HAP-1 (cell line): Measurements from ENCODE around the gene PIP4K2C.
"Not testable (repeated sequence)": the region's sequence is repeated elsewhere in the genome, so short reads cannot be mapped to it uniquely, and the experiment has no call there.

Experiments used
- DNase-seq, 2 experiments: peaks; one replicate each; pipeline ENCODE4 v3.0.0-alpha.2; 2016 to 2020; ENCODE audit warnings: low spot score in 2 of 2
- H3K27me3 ChIP-seq: fragments of 250-450 bp; sonication (Bioruptor Pico); 2 replicates; pipeline ENCODE4 v1.5.1; 2020; ENCODE audit warnings: low read depth, mild to moderate bottlenecking, moderate library complexity
- H3K36me3 ChIP-seq: fragments of 250-450 bp; sonication (Bioruptor Pico); replicated peaks from 2 replicates; pipeline ENCODE4 v1.5.1; 2020; ENCODE audit warnings: mild to moderate bottlenecking
- H3K4me1 ChIP-seq: fragments of 250-450 bp; sonication (Bioruptor Pico); 2 replicates; pipeline ENCODE4 v1.5.1; 2020; ENCODE audit warnings: mild to moderate bottlenecking
- H3K4me3 ChIP-seq: fragments of 250-450 bp; sonication (Bioruptor Pico); 2 replicates; pipeline ENCODE4 v1.5.1; 2020; ENCODE audit warnings: mild to moderate bottlenecking, moderate library complexity
- H3K9me3 ChIP-seq: fragments of 250-450 bp; sonication (Bioruptor Pico); 2 replicates; pipeline ENCODE4 v1.5.1; 2020; ENCODE audit warnings: mild to moderate bottlenecking, moderate library complexity
- in situ Hi-C: fragments of 300-500 bp; cut with MboI; formaldehyde crosslinking; loops from 3 replicates; pipeline ENCODE4 v1.14.3; 2020; ENCODE audit warnings: low sequenced_read_pairs, inconsistent platforms, mixed read lengths

Gene PIP4K2C

GRCh38 chr12:57584690-57585089, 6.3 kb upstream of the PIP4K2C start:
- H3K36me3 ChIP-seq: no peaks in the 10 kb centered on the region
- H3K4me3 ChIP-seq: no peak overlapping the region
- no peak for DNase-seq
- peaks cover 18% of the 10 kb centered on the region for H3K27me3 ChIP-seq
- in situ Hi-C loops: no loop called here
- no peaks in the 10 kb centered on the region for H3K4me1 ChIP-seq
- H3K9me3 ChIP-seq: no peaks in the 10 kb centered on the region

- peaks cover 18% of the 10 kb centered on the region for H3K27me3 ChIP-seq
- H3K4me3 ChIP-seq: no peak overlapping the region
- no peaks in the 10 kb centered on the region for H3K36me3 ChIP-seq
- in situ Hi-C loops: no loop called here
- no peaks in the 10 kb centered on the region for H3K9me3 ChIP-seq
- H3K4me1 ChIP-seq: no peaks in the 10 kb centered on the region
- DNase-seq: no peak
Observed at GRCh38 chr12:57585156-57585555, 5.8 kb upstream of the PIP4K2C start.

- DNase-seq: no peak
- in situ Hi-C loops: no loop called here
- Histone ChIP-seq H3K9me3 (peaks cover 4% of the 10 kb centered on the region; the same call in 1 of the 2 replicates), H3K27me3 (peaks cover 18% of the 10 kb centered on the region), H3K4me3 (no peak overlapping the region), H3K4me1 (peaks cover 6% of the 10 kb centered on the region), H3K36me3 (no peaks in the 10 kb centered on the region)
Observed at GRCh38 chr12:57586128-57586527, 4.9 kb upstream of the PIP4K2C start.

- no peak for DNase-seq
- H3K27me3 ChIP-seq: peaks cover 18% of the 10 kb centered on the region
- in situ Hi-C loops: no loop called here
- H3K36me3 ChIP-seq: no peaks in the 10 kb centered on the region
- H3K4me3 ChIP-seq: no peak overlapping the region
- peaks cover 4% of the 10 kb centered on the region; the same call in 1 of the 2 replicates for H3K9me3 ChIP-seq
- peaks cover 10% of the 10 kb centered on the region for H3K4me1 ChIP-seq
Observed at GRCh38 chr12:57586832-57587429, 4.1 kb upstream of the PIP4K2C start.

- H3K36me3 ChIP-seq, in situ Hi-C loops, H3K9me3 ChIP-seq, DNase-seq, H3K4me3 ChIP-seq: not testable (repeated sequence)
- Histone ChIP-seq H3K27me3 (peaks cover 17% of the 10 kb centered on the region), H3K4me1 (peaks cover 15% of the 10 kb centered on the region)
Observed at GRCh38 chr12:57588951-57589610, 1.9 kb upstream of the PIP4K2C start.

- in situ Hi-C loops: no loop called here
- Histone ChIP-seq H3K27me3 (peaks cover 7% of the 10 kb centered on the region), H3K9me3 (peaks cover 4% of the 10 kb centered on the region; the same call in 1 of the 2 replicates), H3K4me3 (peak overlapping the region; percentile 92), H3K36me3 (no peaks in the 10 kb centered on the region), H3K4me1 (peaks cover 15% of the 10 kb centered on the region)
- DNase-seq: no peak
Observed at GRCh38 chr12:57590479-57590863, 521 bp upstream of the PIP4K2C start.

- H3K27me3 ChIP-seq: peaks cover 2% of the 10 kb centered on the region; the same call in 1 of the 2 replicates
- peaks cover 15% of the 10 kb centered on the region for H3K4me1 ChIP-seq
- DNase-seq: no peak
- H3K36me3 ChIP-seq: no peaks in the 10 kb centered on the region
- peak overlapping the region; percentile 92 for H3K4me3 ChIP-seq
- in situ Hi-C loops: no loop called here
- peaks cover 4% of the 10 kb centered on the region; the same call in 1 of the 2 replicates for H3K9me3 ChIP-seq
Observed at GRCh38 chr12:57591782-57592325, 862 bp downstream of the PIP4K2C start.

- no peak overlapping the region; the same call in 1 of the 2 replicates for H3K4me3 ChIP-seq
Observed at GRCh38 chr12:57592551-57593165, 1.7 kb downstream of the PIP4K2C start.

GRCh38 chr12:57593187-57593586, 2.2 kb downstream of the PIP4K2C start:
- Histone ChIP-seq H3K27me3 (no peaks in the 10 kb centered on the region), H3K4me3 (no peak overlapping the region), H3K9me3 (peaks cover 4% of the 10 kb centered on the region; the same call in 1 of the 2 replicates), H3K4me1 (peaks cover 15% of the 10 kb centered on the region), H3K36me3 (no peaks in the 10 kb centered on the region; the same call in 1 of the 2 replicates)
- in situ Hi-C loops: no loop called here
- no peak for DNase-seq

More at GRCh38 chr12:57592551-57593165, 1.7 kb downstream of the PIP4K2C start:
- in situ Hi-C loops: no loop called here
- Histone ChIP-seq H3K27me3 (no peaks in the 10 kb centered on the region), H3K9me3 (peaks cover 4% of the 10 kb centered on the region; the same call in 1 of the 2 replicates), H3K4me1 (peaks cover 15% of the 10 kb centered on the region), H3K36me3 (no peaks in the 10 kb centered on the region; the same call in 1 of the 2 replicates)
- no peak for DNase-seq

GRCh38 chr12:57600395-57600794, 9.4 kb downstream of the PIP4K2C start:
- peaks cover 6% of the 10 kb centered on the region; the same call in 1 of the 2 replicates for H3K36me3 ChIP-seq
- in situ Hi-C loops: no loop called here

GRCh38 chr12:57602544-57602943, 11.6 kb downstream of the PIP4K2C start:
- in situ Hi-C loops: no loop called here
- peaks cover 6% of the 10 kb centered on the region; the same call in 1 of the 2 replicates for H3K36me3 ChIP-seq
- H3K9me3 ChIP-seq: no peaks in the 10 kb centered on the region
- H3K4me1 ChIP-seq: no peaks in the 10 kb centered on the region
- H3K4me3 ChIP-seq: no peak overlapping the region
- H3K27me3 ChIP-seq: no peaks in the 10 kb centered on the region
- DNase-seq: no peak

More at GRCh38 chr12:57600395-57600794, 9.4 kb downstream of the PIP4K2C start:
- DNase-seq: no peak
- H3K4me3 ChIP-seq: no peak overlapping the region
- H3K9me3 ChIP-seq: no peaks in the 10 kb centered on the region; the same call in 1 of the 2 replicates
- H3K27me3 ChIP-seq: no peaks in the 10 kb centered on the region
- no peaks in the 10 kb centered on the region for H3K4me1 ChIP-seq

- Histone ChIP-seq H3K36me3 (peaks cover 6% of the 10 kb centered on the region; the same call in 1 of the 2 replicates), H3K9me3 (no peaks in the 10 kb centered on the region), H3K27me3 (no peaks in the 10 kb centered on the region), H3K4me1 (no peaks in the 10 kb centered on the region), H3K4me3 (no peak overlapping the region)
- no peak for DNase-seq
- in situ Hi-C loops: no loop called here
Observed at GRCh38 chr12:57603324-57603723, 12.3 kb downstream of the PIP4K2C start.

GRCh38 chr12:57603815-57604453, 12.9 kb downstream of the PIP4K2C start:
- no peak for DNase-seq
- Histone ChIP-seq H3K4me1 (no peaks in the 10 kb centered on the region), H3K4me3 (no peak overlapping the region), H3K27me3 (no peaks in the 10 kb centered on the region), H3K9me3 (no peaks in the 10 kb centered on the region), H3K36me3 (peaks cover 6% of the 10 kb centered on the region; the same call in 1 of the 2 replicates)
- in situ Hi-C loops: no loop called here
